Measurements from ENCODE around the gene SEC16A. TPM values are rescaled to one million over a fixed set of nuclear protein-coding genes. Genes with fewer than 3 reads are reported as not detected.

Gene SEC16A
- total and polyA plus RNA-seq, 2 donors (not counting 3 experiments of a cell fraction or from before 2014, with no cell fraction given): 34.5 to 80.6 TPM

GRCh38 chr9:136522314-136523237 is 39.7 kb upstream of the SEC16A start:
- Histone ChIP-seq H3K4me2 (ENCODE audit: insufficient read depth, low read length) (no peak overlapping the region), H3K9me3 (replicated peaks; ENCODE audit: control insufficient read depth, insufficient read depth, low read length) (no peaks in the 10 kb centered on the region), H3K9ac (replicated peaks; ENCODE audit: extremely low read depth, insufficient read depth, low read length) (no peak overlapping the region), H3K4me3 (replicated peaks in 1 of 3; ENCODE audit: insufficient read depth in 1 of 3, low read depth in 1 of 3, low read length in 3 of 3) (no peak overlapping the region), H3K4me1 (ENCODE audit: control insufficient read depth, extremely low read depth, insufficient read depth, low read length) (no peaks in the 10 kb centered on the region), H2AFZ (ENCODE audit: low read depth, low read length) (no peak overlapping the region), H3K79me2 (ENCODE audit: control insufficient read depth, insufficient read depth, low read length) (peaks cover 63% of the 10 kb centered on the region), H3K36me3 (ENCODE audit: control insufficient read depth in 2 of 2, extremely low read depth in 1 of 2, insufficient read depth in 2 of 2, low read length in 2 of 2) (peaks cover 15 to 64% of the 10 kb centered on the region in 2 experiments), H3K27me3 (ENCODE audit: control insufficient read depth in 2 of 2, insufficient read depth in 2 of 2, low read length in 2 of 2) (no peaks in the 10 kb centered on the region), H4K20me1 (replicated peaks; ENCODE audit: control insufficient read depth, extremely low read depth, insufficient read depth, low read length) (no peaks in the 10 kb centered on the region), H3K27ac (ENCODE audit: insufficient read depth, low read depth, low read length) (no peak overlapping the region), H3K9me1 (replicated peaks; ENCODE audit: control insufficient read depth, extremely low read depth, insufficient read depth, low read length) (no peaks in the 10 kb centered on the region)
- DNase-seq (ENCODE audit: low read depth, low spot score): no peak
- ChIA-PET CTCF (no interaction called here), POLR2A (no interaction called here)
- TF ChIP-seq POLR2A (IDR thresholded peaks at IDR 0.05; ENCODE audit: low read depth, low read length) (no peak), MAX (IDR thresholded peaks at IDR 0.05; ENCODE audit: insufficient read depth, insufficient read length) (no peak), POLR2AphosphoS5 (IDR thresholded peaks at IDR 0.05; ENCODE audit: insufficient read depth, low read depth, low read length) (no peak), GATA2 (IDR thresholded peaks at IDR 0.05; ENCODE audit: insufficient read depth, insufficient read length, low read depth, low read length) (no peak), CTCF (IDR thresholded peaks at IDR 0.05; ENCODE audit: extremely low read depth in 1 of 2, insufficient read depth in 1 of 2, low read depth in 1 of 2, low read length in 2 of 2) (no peak), JUN (IDR thresholded peaks at IDR 0.05; ENCODE audit: borderline replicate concordance, insufficient read depth, insufficient read length, low read depth) (no peak), FOS (IDR thresholded peaks at IDR 0.05; ENCODE audit: borderline replicate concordance, insufficient read depth, low read length) (no peak), MYC (IDR thresholded peaks at IDR 0.05; ENCODE audit: low read depth, low read length) (no peak), EZH2 (IDR thresholded peaks at IDR 0.05; ENCODE audit: borderline replicate concordance, low read depth, low read length, severe bottlenecking) (no peak)
- no peak for FAIRE-seq
- BruUV-seq (replicated peaks): no TSS peak
- dilution Hi-C loops (cut with MboI; ENCODE audit: extremely low pct_ligation_motif_present, low sequenced_read_pairs): no loop called here
- intact Hi-C loops (cut with micrococcal nuclease): no loop called here

Data from endothelial cell of umbilical vein (primary cell).